K562 (cell line): ENCODE results near the gene FBXO44. TPM values are rescaled to one million over a fixed set of nuclear protein-coding genes. Genes with fewer than 3 reads are reported as not detected.

Experiments used
- C11orf30 ChIP-seq: fragments of 450-650 bp; IDR thresholded peaks from 2 replicates; pipeline ENCODE4 v1.6.1; 2016; ENCODE audit warnings: low read depth, mild to moderate bottlenecking
- CSDE1 ChIP-seq, 2 experiments: fragments of 450-650 bp; IDR thresholded peaks; 2 replicates each; pipeline ENCODE4 v1.6.1; 2016; ENCODE audit warnings: mild to moderate bottlenecking in 1 of 2
- DDX20 ChIP-seq: fragments of 450-650 bp; IDR thresholded peaks from 2 replicates; pipeline ENCODE4 v1.6.1; 2016; ENCODE audit warnings: missing genetic modification characterization, low read depth, mild to moderate bottlenecking, missing compliant biosample characterization, moderate library complexity
- ELK3 ChIP-seq: fragments of 450-650 bp; formaldehyde crosslinking; IDR thresholded peaks from 2 replicates; pipeline ENCODE4 v1.4.0; 2020; ENCODE audit warnings: mild to moderate bottlenecking
- ETV5 ChIP-seq: sonication (generic); formaldehyde crosslinking; IDR thresholded peaks from 2 replicates; pipeline ENCODE4 v1.4.0; 2020; ENCODE audit warnings: low read depth, mild to moderate bottlenecking, missing genetic modification reagents
- GATAD2A ChIP-seq: fragments of 450-650 bp; IDR thresholded peaks from 2 replicates; pipeline ENCODE4 v1.6.1; 2017
- GTF2A2 ChIP-seq: IDR thresholded peaks from 2 replicates; pipeline ENCODE4 v1.6.1; 2016; ENCODE audit warnings: mild to moderate bottlenecking, missing genetic modification characterization, missing compliant biosample characterization
- HDAC6 ChIP-seq: IDR thresholded peaks from 2 replicates; pipeline ENCODE4 v1.6.1; 2012; ENCODE audit warnings: low read depth, mild to moderate bottlenecking, control low read depth, inconsistent platforms, low read length, moderate library complexity
- HES1 ChIP-seq: fragments of 450-650 bp; IDR thresholded peaks from 2 replicates; pipeline ENCODE4 v1.6.1; 2016; ENCODE audit warnings: low read depth, mild to moderate bottlenecking, moderate library complexity
- KLF13 ChIP-seq: fragments of 450-650 bp; IDR thresholded peaks from 2 replicates; pipeline ENCODE4 v1.6.1; 2016; ENCODE audit warnings: missing genetic modification characterization, low read depth, mild to moderate bottlenecking, missing compliant biosample characterization, moderate library complexity, borderline replicate concordance
- MAFF ChIP-seq: IDR thresholded peaks from 2 replicates; pipeline ENCODE4 v1.6.1; 2012; ENCODE audit warnings: low read length, improper control_type of control experiment
- MLX ChIP-seq, 2 experiments: fragments of 450-650 bp in 1 of 2; sonication (generic) in 1 of 2; formaldehyde crosslinking; conservative IDR thresholded peaks; 2 replicates each; pipeline versions ENCODE4 v1.4.0 to v1.8.1; 2020 to 2022; ENCODE audit warnings: mild to moderate bottlenecking in 1 of 2, missing genetic modification reagents in 1 of 2
- PATZ1 ChIP-seq: fragments of 250-450 bp; sonication (Bioruptor Pico); IDR thresholded peaks from 2 replicates; pipeline ENCODE4 v1.5.0; 2020; ENCODE audit warnings: mild to moderate bottlenecking, borderline replicate concordance
- POLR2G ChIP-seq: fragments of 200-400 bp; formaldehyde crosslinking; IDR thresholded peaks from 2 replicates; pipeline ENCODE4 v1.6.1; 2017; ENCODE audit warnings: low read depth, mild to moderate bottlenecking, antibody characterized with exemption, low read length, moderate library complexity
- RB1 ChIP-seq: fragments of 450-650 bp; IDR thresholded peaks from 2 replicates; pipeline ENCODE4 v1.6.1; 2017; ENCODE audit warnings: low read depth, mild to moderate bottlenecking
- RFX1 ChIP-seq: fragments of 450-650 bp; IDR thresholded peaks from 2 replicates; pipeline ENCODE4 v1.6.1; 2016; ENCODE audit warnings: mild to moderate bottlenecking, moderate library complexity
- SMAD4 ChIP-seq: fragments of 250-450 bp; sonication (Bioruptor Pico); conservative IDR thresholded peaks from 2 replicates; pipeline ENCODE4 v1.8.0; 2021; ENCODE audit warnings: inconsistent platforms, mild to moderate bottlenecking, moderate library complexity
- SMARCA5 ChIP-seq: fragments of 450-650 bp; IDR thresholded peaks from 2 replicates; pipeline ENCODE4 v1.6.1; 2016
- TFAM ChIP-seq: fragments of 250-450 bp; sonication (Bioruptor Pico); conservative IDR thresholded peaks from 2 replicates; pipeline ENCODE4 v1.5.0; 2021; ENCODE audit warnings: mild to moderate bottlenecking, moderate library complexity
- UBTF ChIP-seq, 2 experiments: IDR thresholded peaks; 2 replicates each; pipeline ENCODE4 v1.6.1; 2012; ENCODE audit warnings: improper control_type of control experiment in 2 of 2, low read depth in 2 of 2, low read length in 2 of 2, borderline replicate concordance in 1 of 2
- ZNF23 ChIP-seq: fragments of 250-450 bp; sonication (Bioruptor Pico); IDR thresholded peaks from 2 replicates; pipeline ENCODE4 v1.4.0; 2020; ENCODE audit warnings: mild to moderate bottlenecking
- ZNF311 ChIP-seq: fragments of 250-450 bp; sonication (Bioruptor Pico); IDR thresholded peaks from 2 replicates; pipeline ENCODE4 v1.4.0; 2020; ENCODE audit warnings: mild to moderate bottlenecking, moderate library complexity
- polyA plus RNA-seq, 8 experiments: library from polyadenylated mRNA; depleted of rRNA in 4 of 8; stranded (reverse) in 5 of 8; unstranded in 3 of 8; fragments of >200 nt; fragmentation: Nextera tagmentation in 2 of 8; fragmentation: Illumina TruSeq in 1 of 8; extraction: Ambion mirVana in 2 of 8; extraction: Trizol in 1 of 8; gene quantifications; 2 replicates each; pipeline versions ENCODE4 v1.2.1 to v1.2.3, GENCODE V29; 2011 to 2014; ENCODE audit warnings: inconsistent platforms in 1 of 8, missing spikeins in 1 of 8
- total RNA-seq, 7 experiments: library from RNA; depleted of rRNA in 6 of 7; stranded (reverse); fragments of >200 nt in 6 of 7; fragmentation: Illumina TruSeq in 2 of 7; extraction: Trizol in 2 of 7; gene quantifications; 2 replicates each; pipeline versions ENCODE4 v1.2.1 to v1.2.3, GENCODE V29; 2011 to 2021; ENCODE audit warnings: low replicate concordance in 1 of 7

FBXO44 gene
- total and polyA plus RNA-seq, 9 of the 15 experiments (the other 6 are each of a cell fraction or from before 2014, with no cell fraction given): 0.69 to 20.9 (median 6.7) TPM

- TF ChIP-seq TFAM (CRISPR knock-in tag): no peak
- TF ChIP-seq ELK3 (CRISPR knock-in tag): no peak
- no peak for TF ChIP-seq ZNF23 (CRISPR knock-in tag)
- peak; percentile 59 for TF ChIP-seq POLR2G
- TF ChIP-seq DDX20: no peak
- TF ChIP-seq MAFF: no peak
- TF ChIP-seq RFX1: no peak
- TF ChIP-seq SMAD4: peak; percentile 89
- no peak for TF ChIP-seq GTF2A2 (tag)
- no peak for TF ChIP-seq ZNF311 (CRISPR knock-in tag)
- 0 out of 2 replicates have a peak, but pooled peaks have one; percentile 58 for TF ChIP-seq GATAD2A
- peak; percentile 86 for TF ChIP-seq ETV5 (CRISPR knock-in tag)
- peak; percentile 94 for TF ChIP-seq RB1
- TF ChIP-seq PATZ1 (CRISPR knock-in tag): no peak
- TF ChIP-seq SMARCA5: peak; percentile 96; the same call in 1 of the 2 replicates
- peak; percentile 58; the same call in 1 of the 2 replicates for TF ChIP-seq KLF13 (tag)
- no peak for TF ChIP-seq MLX (CRISPR knock-in tag; conservative IDR thresholded peaks at IDR 0.05)
- peak; percentile 75 to 89; a peak in 3 of 4 replicates for TF ChIP-seq UBTF (IDR thresholded peaks at IDR 0.05; ENCODE audit: borderline replicate concordance in 1 of 2, low read depth in 2 of 2, low read length in 2 of 2)
- TF ChIP-seq HES1: no peak
- TF ChIP-seq CSDE1 (IDR thresholded peaks at IDR 0.05): no peak
- TF ChIP-seq HDAC6: no peak
- TF ChIP-seq C11orf30: no peak
These were observed 4.2 kb upstream of the FBXO44 start (continued) for GRCh38 chr1:11650331-11650991.
